Measurements from ENCODE around the gene HBS1L.

The HBS1L gene

GRCh38 chr6:135033238-135033637 lies 21.4 kb downstream of the HBS1L start:
- DNase-seq = no peak

GRCh38 chr6:135030532-135031178 lies 24.0 kb downstream of the HBS1L start:
- no peak for DNase-seq

GRCh38 chr6:135030056-135030473 lies 24.6 kb downstream of the HBS1L start:
- no peak for DNase-seq

GRCh38 chr6:135025775-135026174 lies 28.8 kb downstream of the HBS1L start:
- no peak for DNase-seq

- no peak for DNase-seq
Observed at GRCh38 chr6:135025175-135025574, 29.4 kb downstream of the HBS1L start.

- DNase-seq = no peak
Observed at GRCh38 chr6:135022050-135022697, 32.4 kb downstream of the HBS1L start.

- no peak for DNase-seq
Observed at GRCh38 chr6:135021310-135022049, 33.1 kb downstream of the HBS1L start.

- no peak for DNase-seq
Observed at GRCh38 chr6:135018941-135019340, 35.7 kb downstream of the HBS1L start.

GRCh38 chr6:135018052-135018451 lies 36.6 kb downstream of the HBS1L start:
- DNase-seq = no peak

GRCh38 chr6:135014353-135014832 lies 40.2 kb downstream of the HBS1L start:
- no peak for DNase-seq

- no peak for DNase-seq
Observed at GRCh38 chr6:135013211-135013610, 41.4 kb downstream of the HBS1L start.

GRCh38 chr6:135012764-135013163 lies 41.9 kb downstream of the HBS1L start:
- no peak for DNase-seq

GRCh38 chr6:135012349-135012748 lies 42.3 kb downstream of the HBS1L start:
- DNase-seq = no peak

- no peak for DNase-seq
Observed at GRCh38 chr6:135008941-135009290, 45.7 kb downstream of the HBS1L start.

GRCh38 chr6:135008072-135008940 lies 46.3 kb downstream of the HBS1L start:
- DNase-seq = no peak

- no peak for DNase-seq
Observed at GRCh38 chr6:135006386-135006914, 48.2 kb downstream of the HBS1L start.

- DNase-seq = no peak
Observed at GRCh38 chr6:135004399-135004798, 50.2 kb downstream of the HBS1L start.

- no peak for DNase-seq
Observed at GRCh38 chr6:135002974-135003703, 51.5 kb downstream of the HBS1L start.

- no peak for DNase-seq
Observed at GRCh38 chr6:135002229-135002844, 52.3 kb downstream of the HBS1L start.

- no peak for DNase-seq
Observed at GRCh38 chr6:134999107-134999506, 55.5 kb downstream of the HBS1L start.

Measured in NCI-H446 treated with DMSO at 0.1 percent for 48 hours (cell line).